Keratinocyte (primary cell): Measurements from ENCODE around the gene THRB. TPM values are rescaled to one million over a fixed set of nuclear protein-coding genes. Genes with fewer than 3 reads are reported as not detected.

Experiments
- DNase-seq: peaks from one replicate; pipeline ENCODE4 v3.0.0-alpha.2; 2011; ENCODE audit warnings: low read depth, missing footprints, low spot score
- FAIRE-seq: peaks from 2 replicates; lab custom pipeline; 2011; peaks lifted over from hg19 to GRCh38; lab: Jason Lieb, UNC
- H2AFZ ChIP-seq: 2 replicates; pipeline ENCODE4 v1.6.0; 2012; ENCODE audit warnings: low read length, control low read depth, inconsistent platforms; ENCODE audit not compliant: control insufficient read depth
- H3K27ac ChIP-seq: 2 replicates; pipeline ENCODE4 v1.5.1; 2011; ENCODE audit warnings: low read length; ENCODE audit not compliant: control insufficient read depth, insufficient read depth
- H3K27me3 ChIP-seq: 3 replicates; pipeline ENCODE4 v1.6.0; 2011; ENCODE audit warnings: low read length; ENCODE audit not compliant: control insufficient read depth, insufficient read depth; ENCODE audit errors: extremely low read depth
- H3K36me3 ChIP-seq, 2 experiments: 2 replicates in 1 of 2; 3 replicates in 1 of 2; pipeline ENCODE4 v1.5.1; 2011; ENCODE audit warnings: low read length in 2 of 2, mild to moderate bottlenecking in 1 of 2; ENCODE audit not compliant: control insufficient read depth in 2 of 2, insufficient read depth in 2 of 2; ENCODE audit errors: extremely low read depth in 1 of 2
- H3K4me1 ChIP-seq: 3 replicates; pipeline ENCODE4 v1.5.1; 2011; ENCODE audit warnings: low read length; ENCODE audit not compliant: control insufficient read depth, insufficient read depth; ENCODE audit errors: extremely low read depth
- H3K4me2 ChIP-seq: 3 replicates; pipeline ENCODE4 v1.6.0; 2011; ENCODE audit warnings: low read depth, low read length; ENCODE audit not compliant: control insufficient read depth, insufficient read depth; ENCODE audit errors: extremely low read depth
- H3K4me3 ChIP-seq, 3 experiments: fragments of 200-600 bp in 1 of 3; sonication (generic) in 1 of 3; 2 replicates in 2 of 3; 3 replicates in 1 of 3; pipeline ENCODE4 v1.5.1; 2011 to 2016; ENCODE audit warnings: low read length in 3 of 3, mild to moderate bottlenecking in 3 of 3, control low read depth in 2 of 3, inconsistent platforms in 1 of 3, low read depth in 1 of 3, mixed read lengths in 1 of 3, mixed run types in 1 of 3, moderate library complexity in 1 of 3; ENCODE audit not compliant: control insufficient read depth in 2 of 3, insufficient read depth in 2 of 3; ENCODE audit errors: extremely low read depth in 1 of 3
- H3K79me2 ChIP-seq: 2 replicates; pipeline ENCODE4 v1.6.0; 2012; ENCODE audit warnings: low read length; ENCODE audit not compliant: control insufficient read depth, insufficient read depth
- H3K9ac ChIP-seq: 3 replicates; pipeline ENCODE4 v1.6.0; 2011; ENCODE audit warnings: low read length; ENCODE audit not compliant: control insufficient read depth, insufficient read depth; ENCODE audit errors: extremely low read depth
- H3K9me1 ChIP-seq: 3 replicates; pipeline ENCODE4 v1.6.0; 2011; ENCODE audit warnings: low read length; ENCODE audit not compliant: control insufficient read depth, insufficient read depth; ENCODE audit errors: extremely low read depth
- H3K9me3 ChIP-seq: 2 replicates; pipeline ENCODE4 v1.5.1; 2012; ENCODE audit warnings: low read depth, low read length; ENCODE audit not compliant: control insufficient read depth
- H4K20me1 ChIP-seq: 3 replicates; pipeline ENCODE4 v1.6.0; 2011; ENCODE audit warnings: low read length; ENCODE audit not compliant: control insufficient read depth, insufficient read depth; ENCODE audit errors: extremely low read depth
- EZH2 ChIP-seq: IDR thresholded peaks from one replicate; pipeline ENCODE4 v1.6.1; 2012; ENCODE audit warnings: inconsistent platforms, mild to moderate bottlenecking, low read length, moderate library complexity
- dilution Hi-C: fragments of 300-500 bp; cut with MboI; formaldehyde crosslinking; loops from one replicate; pipeline ENCODE4 v1.7.0; 2020; ENCODE audit warnings: low sequenced_read_pairs; ENCODE audit not compliant: extremely low pct_ligation_motif_present
- polyA plus RNA-seq, 5 experiments: library from polyadenylated mRNA; depleted of rRNA in 3 of 5; stranded (reverse) in 3 of 5; stranded (forward) in 1 of 5; unstranded in 1 of 5; fragments of >200 nt; gene quantifications; 1 replicate in 1 of 5; 2 replicates in 3 of 5; 3 replicates in 1 of 5; pipeline versions ENCODE4 v1.2.1 to v1.2.3, GENCODE V29; 2011 to 2012; ENCODE audit warnings: missing spikeins in 2 of 5, low read depth in 1 of 5, low replicate concordance in 1 of 5
- TF ChIP-seq, protein P1 (sequence below), 3 experiments: IDR thresholded peaks in 1 of 3; conservative IDR thresholded peaks in 1 of 3; optimal IDR thresholded peaks in 1 of 3; 2 replicates in 2 of 3; 3 replicates in 1 of 3; pipeline versions ENCODE3 to v1.5.1; 2011; ENCODE audit warnings: low read length in 3 of 3, mild to moderate bottlenecking in 3 of 3, moderate library complexity in 2 of 3, control low read depth in 1 of 3, inconsistent platforms in 1 of 3; ENCODE audit not compliant: insufficient read depth in 2 of 3; ENCODE audit errors: extremely low read depth in 1 of 3

THRB gene
- polyA plus RNA-seq, 1 donor (not counting 4 experiments of a cell fraction or from before 2014, with no cell fraction given) = 2.6 TPM

DNA sequence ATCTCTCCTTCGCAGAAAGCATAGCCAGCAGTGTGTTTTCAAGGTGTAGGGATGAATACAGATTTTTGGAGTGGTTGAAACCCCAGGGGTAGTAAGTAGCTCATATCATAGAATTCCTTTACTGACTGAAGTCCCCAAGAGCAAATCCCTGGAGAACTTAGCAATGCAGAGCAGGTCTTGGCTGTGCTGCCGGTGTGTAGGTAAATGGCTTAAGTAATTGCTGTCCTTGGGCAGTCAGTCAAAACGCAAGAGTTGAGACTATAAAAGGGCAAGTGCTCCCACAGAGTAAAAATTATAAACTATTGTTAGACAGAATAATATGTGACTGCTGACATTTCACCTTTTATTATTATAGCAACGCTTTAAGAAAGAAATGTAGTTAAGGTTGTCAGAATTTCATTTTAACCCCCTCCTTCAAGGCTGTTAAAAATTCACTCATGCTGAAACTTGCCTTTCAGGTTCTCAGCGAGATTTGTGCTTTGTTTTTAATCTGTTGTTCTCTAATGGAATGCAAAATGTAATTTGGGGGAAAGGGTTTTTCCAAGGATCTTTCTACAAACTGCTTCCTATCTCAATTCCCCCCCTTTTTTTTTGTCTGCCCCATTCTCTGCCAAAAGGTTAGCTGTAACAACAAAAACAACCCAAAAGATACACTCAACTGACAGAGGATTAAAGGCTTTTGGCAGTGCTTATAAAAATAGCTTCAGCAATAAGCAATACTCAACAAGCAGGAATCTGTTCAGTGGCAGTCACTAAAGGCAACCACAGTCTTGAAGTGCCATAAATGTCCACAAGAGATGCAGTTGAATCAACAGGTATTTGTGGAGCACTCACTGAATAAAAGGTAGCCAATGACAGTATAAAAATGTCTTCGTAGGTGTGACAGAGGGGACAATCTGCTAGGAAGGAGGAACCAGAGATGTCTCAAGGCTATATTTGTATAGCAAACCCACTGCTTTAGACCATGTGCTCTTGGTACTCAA lies 105.3 kb downstream of the THRB start:
- no peak overlapping the region for H3K9ac ChIP-seq
- H3K27me3 ChIP-seq = no peaks in the 10 kb centered on the region
- no peaks in the 10 kb centered on the region for H3K36me3 ChIP-seq
- FAIRE-seq = peak; percentile 56
- peak overlapping the region; percentile 55 for H3K4me2 ChIP-seq
- H3K4me1 ChIP-seq = peaks cover 37% of the 10 kb centered on the region
- no peaks in the 10 kb centered on the region for H3K9me1 ChIP-seq
- TF ChIP-seq, protein P1, sequence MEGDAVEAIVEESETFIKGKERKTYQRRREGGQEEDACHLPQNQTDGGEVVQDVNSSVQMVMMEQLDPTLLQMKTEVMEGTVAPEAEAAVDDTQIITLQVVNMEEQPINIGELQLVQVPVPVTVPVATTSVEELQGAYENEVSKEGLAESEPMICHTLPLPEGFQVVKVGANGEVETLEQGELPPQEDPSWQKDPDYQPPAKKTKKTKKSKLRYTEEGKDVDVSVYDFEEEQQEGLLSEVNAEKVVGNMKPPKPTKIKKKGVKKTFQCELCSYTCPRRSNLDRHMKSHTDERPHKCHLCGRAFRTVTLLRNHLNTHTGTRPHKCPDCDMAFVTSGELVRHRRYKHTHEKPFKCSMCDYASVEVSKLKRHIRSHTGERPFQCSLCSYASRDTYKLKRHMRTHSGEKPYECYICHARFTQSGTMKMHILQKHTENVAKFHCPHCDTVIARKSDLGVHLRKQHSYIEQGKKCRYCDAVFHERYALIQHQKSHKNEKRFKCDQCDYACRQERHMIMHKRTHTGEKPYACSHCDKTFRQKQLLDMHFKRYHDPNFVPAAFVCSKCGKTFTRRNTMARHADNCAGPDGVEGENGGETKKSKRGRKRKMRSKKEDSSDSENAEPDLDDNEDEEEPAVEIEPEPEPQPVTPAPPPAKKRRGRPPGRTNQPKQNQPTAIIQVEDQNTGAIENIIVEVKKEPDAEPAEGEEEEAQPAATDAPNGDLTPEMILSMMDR (optimal IDR thresholded peaks at IDR 0.05 in 1 of 3, IDR thresholded peaks at IDR 0.05 in 1 of 3, conservative IDR thresholded peaks at IDR 0.05 in 1 of 3; ENCODE audit: extremely low read depth in 1 of 3, insufficient read depth in 2 of 3, low read length in 3 of 3) = peak in 1 of 3 experiments; percentile 3
- no peak for TF ChIP-seq EZH2
- dilution Hi-C loops = no loop called here
- DNase-seq = no peak
- no peaks in the 10 kb centered on the region for H3K79me2 ChIP-seq
- H3K27ac ChIP-seq = no peak overlapping the region
- H3K9me3 ChIP-seq = no peaks in the 10 kb centered on the region
- peak overlapping the region; percentile 21 for H2AFZ ChIP-seq
- H3K4me3 ChIP-seq = peak overlapping the region in 1 of 3 experiments; percentile 17
- H4K20me1 ChIP-seq = no peaks in the 10 kb centered on the region

DNA sequence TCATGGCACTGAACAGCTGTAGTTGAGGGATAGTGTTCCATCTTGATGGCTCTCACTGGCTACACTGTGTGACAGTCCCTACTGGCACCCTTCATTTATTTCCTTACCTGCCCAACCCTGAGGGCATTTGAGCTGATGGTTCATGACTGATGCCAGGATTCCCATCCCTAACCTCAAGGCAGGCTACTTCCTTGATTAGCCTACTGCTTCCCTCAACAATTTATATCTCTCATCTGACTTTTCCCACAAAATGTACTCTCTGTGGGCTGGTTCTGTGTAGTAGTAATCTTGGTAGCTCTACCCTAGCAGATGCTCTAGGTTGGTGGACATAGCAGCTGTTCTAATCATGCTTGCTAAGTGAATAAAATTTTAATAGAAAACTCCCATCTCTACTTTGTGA lies 106.0 kb downstream of the THRB start:
- Histone ChIP-seq H3K79me2 (no peaks in the 10 kb centered on the region), H3K9me1 (no peaks in the 10 kb centered on the region), H3K27ac (no peak overlapping the region), H3K9me3 (no peaks in the 10 kb centered on the region), H3K4me2 (peak overlapping the region; percentile 23), H3K36me3 (no peaks in the 10 kb centered on the region), H4K20me1 (no peaks in the 10 kb centered on the region), H3K4me3 (no peak overlapping the region), H3K27me3 (no peaks in the 10 kb centered on the region), H3K4me1 (peaks cover 37% of the 10 kb centered on the region), H3K9ac (no peak overlapping the region), H2AFZ (no peak overlapping the region)
- no peak for TF ChIP-seq EZH2
- TF ChIP-seq, protein P1 (optimal IDR thresholded peaks at IDR 0.05 in 1 of 3, IDR thresholded peaks at IDR 0.05 in 1 of 3, conservative IDR thresholded peaks at IDR 0.05 in 1 of 3; ENCODE audit: extremely low read depth in 1 of 3, insufficient read depth in 2 of 3, low read length in 3 of 3) = no peak
- dilution Hi-C loops = no loop called here
- FAIRE-seq (peak; percentile 76), DNase-seq (no peak)
